GM18861 (cell line): ENCODE data around the gene CCDC190.
A peak's percentile ranks its signal among the peaks of the same experiment; 100 is the strongest.
"Not testable (repeated sequence)": the region's sequence is repeated elsewhere in the genome, so short reads cannot be mapped to it uniquely, and the experiment has no call there.

Source experiments
- ATAC-seq: cut with Tn5 transposase; IDR thresholded peaks from one replicate; pipeline ENCODE4 v1.9.1; 2021; ENCODE audit not compliant: unreplicated experiment

The CCDC190 gene

GRCh38 chr1:162878000-162878596, 17.1 kb upstream of the CCDC190 start:
- no peak for ATAC-seq

GRCh38 chr1:162877412-162877811, 16.4 kb upstream of the CCDC190 start:
- ATAC-seq: no peak

DNA sequence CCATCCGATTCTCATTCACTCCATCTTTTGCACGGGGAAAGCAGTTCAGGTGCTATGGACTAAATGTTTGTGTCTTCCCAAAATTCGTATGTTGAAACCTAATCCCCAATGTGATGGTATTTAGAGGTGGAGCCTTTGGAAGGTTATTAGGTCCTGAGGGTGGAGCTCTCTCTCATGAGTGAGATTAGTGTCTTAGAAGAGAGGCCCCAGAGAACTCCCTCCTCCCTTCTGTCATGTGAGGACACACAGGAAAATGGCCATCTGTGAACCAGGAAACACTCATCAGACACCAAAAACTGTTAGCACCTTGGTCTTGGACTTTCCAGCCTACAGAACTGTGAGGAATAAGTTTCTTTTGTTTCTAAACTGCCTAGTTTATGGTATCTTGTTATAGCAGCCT, 15.8 kb upstream of the CCDC190 start:
- no peak for ATAC-seq

DNA sequence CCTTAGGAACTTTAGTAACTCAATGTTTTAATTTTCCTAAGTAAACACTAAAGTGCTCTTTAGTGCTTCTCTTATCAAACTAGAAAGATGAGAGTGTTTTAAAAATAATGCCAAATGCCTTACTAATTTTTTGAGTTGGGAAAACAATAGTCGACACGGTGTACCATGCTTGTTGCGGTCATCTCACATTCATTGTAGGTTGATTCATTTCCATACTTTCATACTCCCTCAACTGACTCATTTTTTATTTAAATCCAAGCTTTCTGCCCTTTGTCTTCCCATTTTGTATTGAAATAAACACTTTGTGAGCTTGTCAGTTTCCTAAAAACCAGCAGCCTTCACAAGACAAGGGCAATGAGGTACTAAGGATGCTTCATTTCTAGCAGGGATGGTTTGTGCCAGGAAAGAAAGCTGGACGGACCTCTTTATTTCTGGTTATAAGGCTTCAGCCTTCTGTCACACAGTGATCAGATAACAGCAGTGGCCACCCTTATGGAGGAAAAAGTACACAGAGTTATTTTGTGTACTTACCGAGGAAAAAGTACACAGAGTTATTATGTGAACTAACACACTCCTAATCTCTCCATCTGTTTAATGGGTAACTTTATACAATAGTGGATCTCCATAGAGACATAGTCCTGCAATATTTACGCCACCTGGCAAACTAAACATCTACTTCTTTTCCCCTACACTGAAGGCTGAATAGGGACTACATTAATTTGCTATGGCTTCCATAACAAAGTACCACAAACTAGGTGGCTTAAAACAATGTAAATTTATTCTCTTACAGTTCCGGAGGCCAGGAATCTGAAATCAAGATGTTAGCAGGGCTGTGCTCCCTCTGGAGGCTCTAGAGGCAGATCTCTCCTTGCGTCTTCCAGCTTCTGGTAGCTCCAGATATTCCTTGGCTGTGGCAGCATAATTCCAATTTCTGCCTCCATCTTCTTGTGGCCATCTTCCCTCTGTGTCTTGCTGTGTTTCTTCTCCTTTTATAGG, 13.0 kb upstream of the CCDC190 start:
- ATAC-seq: no peak

- ATAC-seq: no peak
These were observed 12.0 kb upstream of the CCDC190 start for GRCh38 chr1:162872981-162873380.

GRCh38 chr1:162871417-162871816, 10.4 kb upstream of the CCDC190 start:
- ATAC-seq: not testable (repeated sequence)

- ATAC-seq: no peak
These were observed 8.0 kb upstream of the CCDC190 start for GRCh38 chr1:162868972-162869371.

- no peak for ATAC-seq
These were observed 650 bp upstream of the CCDC190 start for GRCh38 chr1:162861625-162862024.

DNA sequence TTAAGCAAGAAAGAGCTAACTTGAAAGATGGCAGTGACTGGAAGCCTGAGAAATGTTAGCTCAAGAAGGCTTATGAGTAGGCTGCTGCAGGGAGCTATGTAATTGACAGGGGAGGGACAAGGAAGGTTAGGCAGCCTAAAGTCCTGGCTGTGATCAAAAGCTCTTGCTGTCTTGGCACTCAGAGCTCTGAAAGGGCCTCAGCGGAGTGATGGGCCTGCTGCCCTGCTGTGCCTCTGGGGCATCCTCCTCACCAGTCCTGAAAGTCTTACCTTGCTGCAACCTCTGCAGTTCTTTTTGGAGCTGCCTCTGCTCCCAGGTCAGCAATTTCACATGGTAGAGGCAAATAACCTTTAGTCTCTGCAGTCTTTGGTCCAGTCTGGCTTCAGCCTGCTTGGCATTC, 1.8 kb downstream of the CCDC190 start:
- no peak for ATAC-seq

- ATAC-seq: no peak
These were observed 3.1 kb downstream of the CCDC190 start for GRCh38 chr1:162857850-162858249.

GRCh38 chr1:162856260-162856659, 4.7 kb downstream of the CCDC190 start:
- ATAC-seq: no peak

GRCh38 chr1:162855461-162856150, 5.4 kb downstream of the CCDC190 start:
- ATAC-seq: no peak

DNA sequence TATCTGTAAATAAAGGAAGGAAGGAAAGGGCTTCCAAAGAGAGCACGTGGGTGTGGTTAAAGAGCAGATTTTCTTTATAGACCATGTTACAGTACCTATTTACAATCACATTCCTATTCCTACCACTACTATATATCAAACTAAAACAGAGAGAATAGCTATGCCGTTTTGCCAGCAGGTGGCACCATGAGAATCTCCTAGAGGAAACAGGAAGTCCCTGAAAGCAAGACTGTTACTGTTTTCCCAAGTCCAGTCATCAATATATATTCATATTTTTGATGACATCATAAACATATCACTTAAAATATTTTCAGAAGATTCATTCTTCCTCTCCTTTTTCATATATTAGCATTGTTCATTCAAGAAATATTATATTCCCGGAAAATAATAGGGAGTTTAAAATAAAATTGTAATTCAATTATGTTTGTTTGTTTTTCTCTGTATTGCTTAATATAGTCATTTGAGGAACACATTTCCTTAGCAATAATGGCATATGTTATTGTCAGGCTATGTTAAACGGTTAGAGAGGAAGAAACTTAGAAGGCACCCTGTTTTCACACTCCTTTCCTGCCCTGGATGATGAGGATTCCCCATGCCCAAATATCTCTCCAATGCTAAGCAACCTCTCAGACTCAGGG, 6.6 kb downstream of the CCDC190 start:
- ATAC-seq: peak; percentile 94

- ATAC-seq: no peak
These were observed 9.6 kb downstream of the CCDC190 start for GRCh38 chr1:162851341-162851740.

- ATAC-seq: no peak
These were observed 11.3 kb downstream of the CCDC190 start for GRCh38 chr1:162849711-162850110.

- no peak for ATAC-seq
These were observed 13.0 kb downstream of the CCDC190 start for GRCh38 chr1:162847839-162848453.

GRCh38 chr1:162846256-162847212, 14.4 kb downstream of the CCDC190 start:
- ATAC-seq: no peak

- no peak for ATAC-seq
These were observed 16.8 kb downstream of the CCDC190 start for GRCh38 chr1:162844153-162844552.

DNA sequence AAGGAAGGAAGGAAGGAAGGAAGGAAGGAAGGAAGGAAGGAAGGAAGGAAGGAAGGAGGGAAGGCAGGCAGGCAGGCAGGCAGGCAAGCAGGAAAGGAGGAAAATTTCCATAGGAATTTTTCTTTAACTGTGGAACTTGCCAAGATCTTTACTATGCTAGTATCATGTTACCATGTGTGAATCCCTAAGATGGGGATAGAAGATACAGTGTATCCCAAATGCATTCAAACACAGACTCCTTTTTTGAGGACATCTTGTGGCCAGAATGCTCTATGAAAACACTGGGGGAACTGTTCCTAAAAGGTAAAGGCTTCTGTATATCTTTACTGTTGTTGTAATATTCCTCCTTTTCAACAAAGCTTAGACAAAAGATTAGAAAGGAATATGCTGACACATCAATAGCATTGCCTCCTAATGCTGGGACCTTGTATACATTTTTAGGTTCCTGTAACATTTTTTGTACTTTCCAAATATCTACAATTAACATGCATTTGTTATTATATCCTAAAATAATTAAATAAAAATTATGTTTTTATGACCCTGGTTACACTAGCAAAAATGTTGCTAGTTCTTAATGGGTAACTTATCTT, 20.6 kb downstream of the CCDC190 start:
- no peak for ATAC-seq
